Thyroid gland (tissue), 4 donors: Measurements from ENCODE around the gene REG1A.

Experiments
- POLR2A ChIP-seq, 2 donors: fragments of 450-650 bp; IDR thresholded peaks; one replicate each; pipeline ENCODE4 v1.6.1; 2017; ENCODE audit warnings: antibody characterized with exemption in 2 of 2, mild to moderate bottlenecking in 2 of 2, moderate library complexity in 1 of 2
- TF ChIP-seq, protein P1 (sequence below), 6 experiments: fragments of 200-600 bp in 3 of 6; fragments of 450-650 bp in 3 of 6; sonication (generic) in 3 of 6; IDR thresholded peaks; one replicate each; pipeline ENCODE4 v1.5.1; 2016 to 2019; ENCODE audit warnings: antibody characterized with exemption in 6 of 6, mild to moderate bottlenecking in 2 of 6, inconsistent platforms in 1 of 6, moderate library complexity in 1 of 6

DNA sequence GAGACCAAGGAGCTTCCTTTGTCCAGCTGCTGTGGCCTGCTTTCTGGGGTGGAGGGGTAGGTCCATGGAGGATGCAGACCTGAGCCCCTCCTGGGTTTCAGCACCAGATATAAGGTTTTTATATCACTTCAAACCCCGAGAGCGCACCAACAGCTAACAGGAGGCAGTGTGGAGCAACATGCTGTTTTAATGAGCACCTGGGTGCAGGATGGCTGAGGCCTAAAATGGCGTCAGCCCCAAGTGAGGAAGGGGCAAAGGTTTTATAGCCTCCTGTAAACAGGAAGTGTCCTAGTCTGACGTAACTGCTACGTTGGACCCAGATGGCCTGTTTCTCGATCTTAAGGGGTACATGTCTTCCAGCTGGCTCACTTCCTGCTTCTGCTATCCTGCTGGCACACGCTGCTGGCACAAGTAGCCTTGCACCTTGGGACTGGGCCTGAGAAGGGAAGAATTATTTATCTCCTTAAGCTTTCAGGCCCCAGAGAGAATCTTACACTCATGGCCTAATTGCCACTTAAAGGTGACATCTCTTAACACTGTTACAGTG, 21.1 kb upstream of the REG1A start:
- TF ChIP-seq, protein P1, sequence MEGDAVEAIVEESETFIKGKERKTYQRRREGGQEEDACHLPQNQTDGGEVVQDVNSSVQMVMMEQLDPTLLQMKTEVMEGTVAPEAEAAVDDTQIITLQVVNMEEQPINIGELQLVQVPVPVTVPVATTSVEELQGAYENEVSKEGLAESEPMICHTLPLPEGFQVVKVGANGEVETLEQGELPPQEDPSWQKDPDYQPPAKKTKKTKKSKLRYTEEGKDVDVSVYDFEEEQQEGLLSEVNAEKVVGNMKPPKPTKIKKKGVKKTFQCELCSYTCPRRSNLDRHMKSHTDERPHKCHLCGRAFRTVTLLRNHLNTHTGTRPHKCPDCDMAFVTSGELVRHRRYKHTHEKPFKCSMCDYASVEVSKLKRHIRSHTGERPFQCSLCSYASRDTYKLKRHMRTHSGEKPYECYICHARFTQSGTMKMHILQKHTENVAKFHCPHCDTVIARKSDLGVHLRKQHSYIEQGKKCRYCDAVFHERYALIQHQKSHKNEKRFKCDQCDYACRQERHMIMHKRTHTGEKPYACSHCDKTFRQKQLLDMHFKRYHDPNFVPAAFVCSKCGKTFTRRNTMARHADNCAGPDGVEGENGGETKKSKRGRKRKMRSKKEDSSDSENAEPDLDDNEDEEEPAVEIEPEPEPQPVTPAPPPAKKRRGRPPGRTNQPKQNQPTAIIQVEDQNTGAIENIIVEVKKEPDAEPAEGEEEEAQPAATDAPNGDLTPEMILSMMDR (IDR thresholded peaks at IDR 0.05): no peak
- no peak for TF ChIP-seq POLR2A (IDR thresholded peaks at IDR 0.05)
